HG03039 (cell line): Measurements from ENCODE around the gene FAM53C.

ENCODE experiments used
- ATAC-seq: cut with Tn5 transposase; IDR thresholded peaks from one replicate; pipeline ENCODE4 v1.9.1; 2021; ENCODE audit warnings: mild to moderate bottlenecking, moderate library complexity; ENCODE audit not compliant: unreplicated experiment

The FAM53C gene

GRCh38 chr5:138350563-138350890 lies 12.5 kb downstream of the FAM53C start:
- no peak for ATAC-seq

DNA sequence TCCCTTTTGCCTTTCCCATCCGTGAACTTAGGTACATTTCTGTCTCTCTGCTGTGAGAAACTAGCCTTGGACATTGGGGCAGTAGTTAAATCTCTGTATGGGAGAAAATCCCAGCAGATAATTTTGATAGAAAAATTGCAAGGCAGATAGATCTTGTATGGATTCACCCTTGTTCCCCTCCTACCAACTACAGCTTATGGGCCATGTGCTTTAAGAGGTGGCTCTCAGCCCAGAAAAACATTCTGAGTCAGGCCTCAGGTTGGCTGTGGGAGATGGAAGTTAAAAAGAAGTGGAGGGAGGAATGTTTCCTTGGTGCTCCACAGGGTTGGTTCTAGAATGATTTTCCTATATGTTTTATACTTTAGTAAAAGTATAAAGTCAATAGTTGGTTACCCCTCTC lies 13.0 kb downstream of the FAM53C start:
- ATAC-seq, result no peak

DNA sequence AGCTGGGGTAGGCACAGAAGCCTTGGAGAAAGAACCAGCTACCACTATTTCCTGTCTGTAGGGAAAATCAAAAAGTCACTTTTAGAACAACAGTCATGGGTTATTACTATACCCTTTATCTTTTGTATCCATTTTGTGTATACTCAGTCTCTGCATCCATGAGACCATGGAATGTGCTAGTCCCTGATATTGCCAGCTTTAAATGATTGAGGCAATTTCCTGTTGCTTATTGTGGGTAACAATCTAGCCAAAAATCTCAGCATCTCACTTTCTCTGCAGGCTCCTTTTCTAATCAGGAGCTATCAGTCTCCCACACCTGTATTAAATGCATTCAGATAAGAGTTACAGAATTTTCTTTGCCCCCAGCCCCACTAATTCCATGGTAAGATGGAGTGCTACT lies 13.5 kb downstream of the FAM53C start:
- no peak for ATAC-seq

- peak; percentile 63 for ATAC-seq
Observed at GRCh38 chr5:138352071-138352721, 14.1 kb downstream of the FAM53C start, which contains the start of gene KDM3B. Gene KDM3B (plus strand): TSS chr5:138352685. CDS start chr5:138352796, 111 bp downstream.

GRCh38 chr5:138352722-138353559 lies 14.9 kb downstream of the FAM53C start:
- peak; percentile 37 for ATAC-seq

DNA sequence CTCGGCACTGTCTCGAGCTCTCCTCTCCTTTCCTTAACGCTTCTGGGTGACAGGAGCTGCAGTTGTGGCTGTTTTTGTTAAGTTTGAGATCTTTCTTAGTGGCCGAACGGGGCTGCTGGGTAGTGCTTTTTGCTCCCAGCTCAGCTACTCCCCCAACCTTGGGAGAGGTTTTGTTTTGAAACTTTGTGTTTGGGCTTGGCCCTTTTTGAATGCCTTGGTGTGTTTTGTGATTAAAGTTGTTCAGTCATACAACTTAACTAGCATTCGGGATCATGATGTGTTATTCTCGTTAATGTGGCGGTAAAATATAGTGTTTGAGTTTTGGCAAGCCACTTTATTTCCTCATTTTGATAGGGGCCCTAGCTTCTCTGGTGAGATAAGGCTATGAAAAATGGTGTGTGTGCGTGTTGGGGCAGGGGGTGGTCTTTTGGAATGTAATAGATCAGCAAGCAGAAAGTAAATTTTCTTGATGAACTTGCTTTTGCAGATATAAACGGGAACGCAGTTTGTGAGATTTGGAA lies 15.6 kb downstream of the FAM53C start:
- ATAC-seq, result no peak

DNA sequence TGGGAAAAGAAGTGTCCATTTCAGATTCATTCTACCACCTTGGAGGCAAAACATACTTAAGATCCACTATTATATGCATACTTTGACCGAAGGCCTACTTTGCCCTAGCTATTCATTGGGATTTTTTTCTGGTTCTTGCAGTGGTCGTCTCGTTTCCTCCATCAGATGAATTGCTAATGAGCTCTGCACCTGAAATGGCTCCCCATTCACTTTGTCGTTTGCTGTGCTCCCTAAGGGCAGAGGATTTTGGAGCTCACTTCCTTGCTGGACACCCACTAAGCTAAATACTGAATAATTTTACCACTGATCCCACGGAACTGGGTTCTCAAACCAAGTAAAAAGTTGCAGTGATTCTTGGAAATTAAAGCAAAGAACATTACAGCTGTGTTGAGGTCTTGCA lies 16.3 kb downstream of the FAM53C start:
- no peak for ATAC-seq

- ATAC-seq, result peak; percentile 37
Observed at GRCh38 chr5:138354926-138355378, 16.9 kb downstream of the FAM53C start.

- ATAC-seq, result no peak
Observed at GRCh38 chr5:138359621-138360020, 21.6 kb downstream of the FAM53C start.

DNA sequence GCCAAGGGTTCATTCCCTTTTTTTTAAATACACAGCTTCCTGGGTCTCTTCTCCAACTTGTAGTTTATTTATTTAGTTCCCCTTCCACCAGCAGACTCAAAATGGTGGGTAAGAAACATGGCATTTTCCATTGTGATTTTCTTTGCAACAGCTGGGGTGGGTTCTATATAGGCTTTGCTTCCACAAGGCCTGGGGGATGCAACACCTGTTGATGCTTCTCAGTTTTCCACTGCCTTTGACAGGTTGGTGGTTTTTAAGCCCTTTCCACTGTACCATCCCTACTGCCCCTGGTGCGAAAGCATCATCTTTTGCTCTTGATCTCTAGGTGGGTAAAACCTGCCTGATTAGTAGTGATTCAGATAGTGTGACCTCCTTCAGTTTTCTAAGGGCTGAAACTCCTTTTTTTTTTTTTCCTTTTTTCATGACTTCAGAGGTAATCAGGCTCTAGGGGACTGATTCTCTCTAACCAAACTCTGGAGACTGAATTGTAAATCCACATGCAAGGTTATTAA lies 22.9 kb downstream of the FAM53C start:
- ATAC-seq, result no peak

- no peak for ATAC-seq
Observed at GRCh38 chr5:138364576-138364975, 26.5 kb downstream of the FAM53C start.

- no peak for ATAC-seq
Observed at GRCh38 chr5:138366632-138367382, 28.7 kb downstream of the FAM53C start.

GRCh38 chr5:138369261-138369660 lies 31.2 kb downstream of the FAM53C start:
- no peak for ATAC-seq

GRCh38 chr5:138369706-138370105 lies 31.6 kb downstream of the FAM53C start:
- ATAC-seq, result no peak

DNA sequence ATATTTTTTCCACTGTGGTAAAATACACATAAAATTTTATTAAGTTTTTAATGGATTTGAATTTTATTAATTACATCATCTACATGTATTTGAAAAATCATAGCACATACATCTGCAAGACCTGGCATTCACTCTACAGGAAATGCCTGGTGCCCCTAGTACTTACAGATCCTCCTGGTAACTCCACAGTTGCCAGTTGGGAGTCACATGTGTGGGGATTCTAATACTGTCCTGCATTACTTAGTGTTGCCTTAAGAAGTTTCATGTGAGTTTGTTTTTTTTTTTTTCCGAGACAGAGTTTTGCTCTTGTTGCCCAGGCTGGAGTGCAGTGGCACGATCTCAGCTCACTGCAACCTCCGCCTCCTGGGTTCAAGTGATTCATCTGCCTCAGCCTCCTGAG lies 32.5 kb downstream of the FAM53C start:
- ATAC-seq, result no peak

DNA sequence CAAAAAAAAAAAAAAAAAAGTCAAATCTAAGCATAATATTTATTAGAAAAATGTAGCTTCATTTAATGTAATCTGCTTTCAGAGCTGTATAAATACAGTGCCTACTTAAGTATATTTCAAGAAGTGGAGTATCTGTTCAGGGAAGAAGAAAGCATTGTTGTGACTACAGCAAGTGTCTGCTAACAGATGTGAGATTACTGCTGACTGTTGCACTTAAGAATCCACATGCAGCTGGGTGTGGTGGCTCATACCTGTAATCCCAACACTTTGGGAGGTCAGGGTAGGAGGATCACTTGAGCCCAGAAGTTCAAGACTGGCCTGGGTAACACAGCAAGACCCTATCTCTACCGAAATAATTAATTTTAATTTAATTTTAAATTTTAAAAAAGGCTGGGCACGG lies 33.4 kb downstream of the FAM53C start:
- no peak for ATAC-seq

- ATAC-seq, result peak; percentile 54
Observed at GRCh38 chr5:138372225-138372624, 34.2 kb downstream of the FAM53C start.

GRCh38 chr5:138372653-138373052 lies 34.6 kb downstream of the FAM53C start:
- ATAC-seq, result no peak

GRCh38 chr5:138382347-138382746 lies 44.3 kb downstream of the FAM53C start:
- ATAC-seq, result no peak

- no peak for ATAC-seq
Observed at GRCh38 chr5:138385660-138386059, 47.6 kb downstream of the FAM53C start.

- ATAC-seq, result no peak
Observed at GRCh38 chr5:138386290-138386689, 48.2 kb downstream of the FAM53C start.
